DMS153 treated with DMSO at 0.1 percent for 48 hours (cell line): ENCODE measurements around the gene NAGLU.

Source experiments
- DNase-seq: peaks from one replicate; lab custom pipeline; 2025; ENCODE audit not compliant: unreplicated experiment; lab: John Stamatoyannopoulos, UW

The NAGLU gene

DNA sequence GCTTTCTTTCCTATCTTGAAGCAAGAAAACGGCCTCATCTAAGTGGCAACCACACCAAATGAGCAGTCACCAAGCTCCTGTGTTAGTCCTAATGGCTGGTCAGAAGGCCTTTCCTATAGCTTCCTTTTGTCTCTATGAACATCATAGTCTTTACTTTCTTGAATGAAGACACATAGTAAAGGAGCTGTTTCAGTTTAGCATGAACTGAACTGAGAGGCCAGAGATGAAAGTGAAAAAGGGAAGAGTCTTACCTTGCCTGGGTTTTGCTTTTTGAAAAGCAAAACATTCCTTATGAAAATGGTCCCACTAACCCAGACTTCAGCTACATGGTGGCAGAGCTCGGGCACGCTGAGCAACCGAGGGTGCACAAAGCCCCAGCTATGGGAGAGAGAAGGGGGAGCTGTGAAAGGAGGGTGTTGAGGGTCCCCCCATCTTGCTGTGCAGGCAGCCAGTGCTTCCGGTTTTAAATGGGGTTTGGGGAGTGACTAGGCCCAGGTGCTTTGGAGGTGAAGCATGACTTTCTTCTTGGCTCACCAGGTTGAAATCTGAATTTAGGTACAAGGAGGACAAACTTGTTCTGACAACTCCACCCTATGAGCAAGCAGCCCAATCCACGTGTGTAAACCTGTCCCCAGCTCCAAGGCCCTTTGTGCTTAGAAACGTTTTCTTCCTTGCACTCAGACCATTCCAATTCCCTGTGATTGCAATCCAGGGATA, 50.6 kb downstream of the NAGLU start:
- no peak for DNase-seq

DNA sequence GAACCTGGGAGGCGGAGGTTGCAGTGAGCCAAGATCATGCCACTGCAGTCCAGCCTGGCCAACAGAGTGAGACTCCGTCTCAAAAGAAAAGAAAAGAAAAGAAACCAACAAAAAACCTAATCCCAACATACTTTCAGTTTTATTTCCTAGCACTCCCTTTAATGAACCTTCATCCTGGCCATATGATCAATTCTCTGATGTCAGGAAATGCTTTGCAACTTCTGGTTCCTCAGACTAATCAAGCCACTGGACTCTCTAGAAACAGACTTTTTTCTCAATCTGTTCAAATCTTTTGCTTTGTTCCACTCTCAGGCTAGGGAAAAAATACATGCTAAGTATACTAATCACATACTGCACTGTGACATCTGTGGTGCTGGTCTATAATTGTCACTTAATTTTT, 54.8 kb downstream of the NAGLU start:
- no peak for DNase-seq

DNA sequence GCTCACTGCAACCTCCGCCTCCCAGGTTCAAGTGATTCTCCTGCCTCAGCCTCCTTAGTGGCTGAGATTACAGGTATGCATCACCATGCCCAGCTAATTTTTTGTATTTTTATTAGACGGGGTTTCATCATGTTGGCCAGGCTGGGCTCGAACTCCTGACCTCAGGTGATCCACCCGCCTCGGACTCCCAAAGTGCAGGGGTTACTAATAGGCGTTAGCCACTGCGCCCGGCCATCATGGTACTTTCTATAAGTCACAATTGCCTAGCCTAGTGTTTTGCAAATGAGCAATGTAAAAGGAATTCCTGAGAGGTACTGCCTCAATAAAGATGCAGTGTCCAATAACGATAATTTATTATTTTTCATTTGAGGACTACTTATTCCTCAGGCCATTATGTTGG, 55.4 kb downstream of the NAGLU start:
- DNase-seq: no peak
